ENCODE data around the gene C10orf120. TPM values are rescaled to one million over a fixed set of nuclear protein-coding genes. Genes with fewer than 3 reads are reported as not detected.

The C10orf120 gene
- total and polyA plus RNA-seq, 2 donors (not counting 1 experiment from before 2014, with no cell fraction given) = not detected

- DNase-seq = no peak
- H3K27ac Mint-ChIP-seq = no peak overlapping the region
Observed at GRCh38 chr10:122716025-122716424, 16.4 kb upstream of the C10orf120 start.

GRCh38 chr10:122715576-122715975 lies 15.9 kb upstream of the C10orf120 start:
- H3K9ac ChIP-seq (ENCODE audit: low read length) = no peak overlapping the region
- no peaks in the 10 kb centered on the region for H3K9me3 ChIP-seq (ENCODE audit: control extremely low read depth in 1 of 3, control insufficient read depth in 2 of 3, insufficient read depth in 1 of 3, low read length in 2 of 3)
- ChIA-PET CTCF (no interaction called here), POLR2A (no interaction called here)
- H3K27ac ChIP-seq (ENCODE audit: low read length in 2 of 2) = no peak overlapping the region
- H3K4me1 ChIP-seq (ENCODE audit: control insufficient read depth in 2 of 2, insufficient read depth in 2 of 2, low read length in 2 of 2) = no peaks in the 10 kb centered on the region
- H3K27me3 ChIP-seq (replicated peaks in 1 of 4; ENCODE audit: control extremely low read depth in 1 of 4, control insufficient read depth in 3 of 4, insufficient read depth in 4 of 4, low read length in 3 of 4) = no peaks in the 10 kb centered on the region
- no peaks in the 10 kb centered on the region for H4K20me1 ChIP-seq (ENCODE audit: control insufficient read depth, insufficient read depth, low read length, poor library complexity, severe bottlenecking)
- intact Hi-C loops (cut with micrococcal nuclease) = no loop called here
- Mint-ChIP-seq H3K9me3 (ENCODE audit: insufficient read depth) (no peaks in the 10 kb centered on the region), H3K27me3 (peaks cover 6% of the 10 kb centered on the region), H3K4me3 (no peak overlapping the region), H3K4me1 (no peaks in the 10 kb centered on the region), H3K27ac (no peak overlapping the region)
- no peaks in the 10 kb centered on the region for H3K36me3 ChIP-seq (replicated peaks in 1 of 2; ENCODE audit: control extremely low read depth in 1 of 2, control insufficient read depth in 1 of 2, extremely low read depth in 1 of 2, insufficient read depth in 2 of 2, low read length in 1 of 2)
- H3K4me2 ChIP-seq (replicated peaks; ENCODE audit: low read depth, low read length, poor library complexity, severe bottlenecking) = no peak overlapping the region
- H3K79me2 ChIP-seq (ENCODE audit: control insufficient read depth, insufficient read depth, low read length) = no peaks in the 10 kb centered on the region
- H3K4me3 ChIP-seq (ENCODE audit: control extremely low read depth in 1 of 5, extremely low read depth in 1 of 5, insufficient read depth in 1 of 5, low read depth in 2 of 5, low read length in 4 of 5) = no peak overlapping the region
- TF ChIP-seq EZH2 (IDR thresholded peaks at IDR 0.05; ENCODE audit: borderline replicate concordance, insufficient read depth, low read depth, low read length, poor library complexity, severe bottlenecking) (no peak), CTCF (IDR thresholded peaks at IDR 0.05) (no peak)
- no peak for ATAC-seq (ENCODE audit: low read depth)
- WGBS (ENCODE audit: insufficient coverage) = 92% methylated on average over 4 of the region's 9 CpGs
- H2AFZ ChIP-seq (ENCODE audit: insufficient read depth, low read depth, low read length, poor library complexity, severe bottlenecking) = no peak overlapping the region
- no peak for DNase-seq

More at GRCh38 chr10:122716025-122716424, 16.4 kb upstream of the C10orf120 start:
- Histone ChIP-seq H3K36me3 (replicated peaks in 1 of 2; ENCODE audit: control extremely low read depth in 1 of 2, control insufficient read depth in 1 of 2, extremely low read depth in 1 of 2, insufficient read depth in 2 of 2, low read length in 1 of 2) (no peaks in the 10 kb centered on the region), H3K9ac (ENCODE audit: low read length) (no peak overlapping the region), H3K27me3 (replicated peaks in 1 of 4; ENCODE audit: control extremely low read depth in 1 of 4, control insufficient read depth in 3 of 4, insufficient read depth in 4 of 4, low read length in 3 of 4) (no peaks in the 10 kb centered on the region), H3K9me3 (ENCODE audit: control extremely low read depth in 1 of 3, control insufficient read depth in 2 of 3, insufficient read depth in 1 of 3, low read length in 2 of 3) (no peaks in the 10 kb centered on the region), H3K27ac (ENCODE audit: low read length in 2 of 2) (no peak overlapping the region), H2AFZ (ENCODE audit: insufficient read depth, low read depth, low read length, poor library complexity, severe bottlenecking) (no peak overlapping the region), H3K79me2 (ENCODE audit: control insufficient read depth, insufficient read depth, low read length) (no peaks in the 10 kb centered on the region), H3K4me2 (replicated peaks; ENCODE audit: low read depth, low read length, poor library complexity, severe bottlenecking) (no peak overlapping the region), H3K4me1 (ENCODE audit: control insufficient read depth in 2 of 2, insufficient read depth in 2 of 2, low read length in 2 of 2) (no peaks in the 10 kb centered on the region), H4K20me1 (ENCODE audit: control insufficient read depth, insufficient read depth, low read length, poor library complexity, severe bottlenecking) (no peaks in the 10 kb centered on the region), H3K4me3 (ENCODE audit: control extremely low read depth in 1 of 5, extremely low read depth in 1 of 5, insufficient read depth in 1 of 5, low read depth in 2 of 5, low read length in 4 of 5) (no peak overlapping the region)
- ChIA-PET POLR2A (no interaction called here), CTCF (no interaction called here)
- no peak overlapping the region for H3K4me3 Mint-ChIP-seq
- peaks cover 6% of the 10 kb centered on the region for H3K27me3 Mint-ChIP-seq
- H3K9me3 Mint-ChIP-seq (ENCODE audit: insufficient read depth) = no peaks in the 10 kb centered on the region
- 90% methylated on average over 2 of the region's 2 CpGs for WGBS (ENCODE audit: insufficient coverage)
- TF ChIP-seq CTCF (IDR thresholded peaks at IDR 0.05) (no peak), EZH2 (IDR thresholded peaks at IDR 0.05; ENCODE audit: borderline replicate concordance, insufficient read depth, low read depth, low read length, poor library complexity, severe bottlenecking) (no peak)
- intact Hi-C loops (cut with micrococcal nuclease) = no loop called here
- H3K4me1 Mint-ChIP-seq = no peaks in the 10 kb centered on the region
- ATAC-seq (ENCODE audit: low read depth) = no peak
